Measurements from ENCODE around the gene B3GNT5.

Gene B3GNT5

GRCh38 chr3:183230826-183231225, 22.2 kb upstream of the B3GNT5 start:
- no peak for DNase-seq (ENCODE audit: low spot score)

DNA sequence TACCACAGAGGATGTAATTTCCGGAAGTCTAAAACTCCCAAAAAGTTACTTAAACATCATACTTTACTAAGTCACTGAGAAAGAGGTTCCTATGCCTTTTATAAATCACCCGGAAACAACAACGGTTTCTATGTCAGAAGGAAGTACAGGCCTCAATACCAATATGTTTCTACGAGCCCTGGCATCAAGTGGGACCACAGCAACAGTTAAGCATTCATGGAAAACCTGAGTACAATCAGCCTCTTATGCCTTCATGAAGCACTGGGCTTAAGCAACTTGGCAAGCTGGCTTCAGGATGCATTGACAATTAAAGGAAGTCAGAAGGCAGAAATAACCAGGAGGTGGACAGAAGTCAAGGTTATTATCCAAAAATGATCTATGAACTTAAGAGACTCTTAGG, 19.1 kb upstream of the B3GNT5 start:
- DNase-seq (ENCODE audit: low spot score), result no peak

DNA sequence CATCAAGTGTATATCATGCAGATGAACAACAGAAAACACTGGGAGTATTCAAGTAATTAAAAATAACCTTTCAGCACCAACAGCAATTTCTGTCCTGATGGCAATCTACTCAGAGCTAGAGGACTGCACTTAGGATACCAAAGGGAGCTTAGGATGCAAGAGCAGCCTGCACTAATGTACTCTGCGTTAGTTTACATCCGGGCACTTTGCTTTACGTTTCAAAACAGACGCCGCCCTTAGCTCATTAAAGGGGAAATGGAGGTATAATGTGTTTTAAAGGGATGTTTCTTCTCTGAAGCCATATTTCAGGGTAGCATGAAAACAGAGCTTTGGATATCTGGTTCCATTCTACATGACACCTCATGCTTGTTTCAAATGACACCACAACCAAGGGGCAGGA, 14.0 kb upstream of the B3GNT5 start:
- DNase-seq (ENCODE audit: low spot score), result no peak

GRCh38 chr3:183242431-183242830, 10.6 kb upstream of the B3GNT5 start:
- DNase-seq (ENCODE audit: low spot score), result no peak

GRCh38 chr3:183244219-183244618, 8.8 kb upstream of the B3GNT5 start:
- no peak for DNase-seq (ENCODE audit: low spot score)

- no peak for DNase-seq (ENCODE audit: low spot score)
These were observed 8.0 kb upstream of the B3GNT5 start for GRCh38 chr3:183244981-183245476.

DNA sequence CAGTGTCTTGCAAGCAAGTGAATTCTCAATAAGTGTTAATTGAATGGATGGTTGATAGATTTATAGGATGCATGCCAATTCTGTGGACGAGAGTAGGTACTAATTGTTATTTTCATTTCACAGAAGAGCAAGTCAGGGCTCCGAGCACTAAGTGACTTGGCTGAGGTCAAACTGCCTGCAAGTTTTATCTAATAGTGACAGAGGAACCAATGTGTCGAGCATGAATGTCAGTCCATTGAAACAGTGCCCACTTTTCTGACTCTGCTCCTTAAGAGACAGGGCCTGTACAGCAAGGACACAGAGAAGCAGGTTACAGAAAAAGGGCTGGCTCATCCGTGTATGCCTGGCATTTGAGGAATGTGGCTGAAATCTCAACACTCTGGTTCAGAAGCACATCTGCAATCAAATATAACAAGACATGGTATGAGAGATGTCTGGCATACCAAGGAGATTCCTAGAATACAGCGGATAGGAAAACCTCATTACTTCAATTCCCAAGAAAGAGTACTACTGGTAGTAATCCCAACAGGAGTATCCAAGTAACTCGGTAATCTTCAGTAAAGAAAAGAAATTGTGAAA, 6.0 kb upstream of the B3GNT5 start:
- no peak for DNase-seq (ENCODE audit: low spot score)

DNA sequence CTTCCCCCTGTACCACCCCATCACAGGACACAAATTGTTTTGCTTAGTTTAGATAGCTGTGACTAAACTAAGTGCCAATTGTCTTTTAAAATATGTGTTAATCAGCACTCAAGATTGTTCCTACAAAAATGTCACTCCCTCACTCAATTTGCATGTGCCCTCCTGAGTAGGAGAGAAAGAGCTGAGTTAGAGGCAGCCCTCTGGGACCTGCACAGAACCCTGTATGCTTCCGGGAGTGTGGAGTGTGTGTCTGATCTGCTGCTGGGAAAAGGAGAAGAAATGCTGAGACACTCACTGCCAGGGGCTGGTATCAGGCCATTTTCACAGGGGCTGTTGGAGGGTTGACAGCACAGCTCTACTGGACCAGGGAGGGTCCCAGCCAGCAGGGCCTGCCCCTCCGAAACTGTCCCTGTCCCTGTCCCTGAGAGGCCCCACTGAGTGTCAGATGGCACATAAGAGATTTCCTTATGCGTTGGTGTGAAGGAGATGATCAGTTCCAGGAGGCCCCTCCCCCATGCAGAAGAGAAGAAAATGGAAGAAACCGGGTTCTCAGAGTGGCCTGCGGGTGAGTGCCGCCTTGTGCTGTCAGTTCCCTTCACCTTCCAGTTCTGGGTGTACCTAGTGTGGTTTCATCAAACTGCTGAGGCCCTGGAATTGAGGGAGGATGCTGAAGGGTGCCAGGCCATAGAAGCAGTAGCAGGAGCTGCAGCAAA, 3.9 kb upstream of the B3GNT5 start:
- DNase-seq (ENCODE audit: low spot score), result no peak

DNA sequence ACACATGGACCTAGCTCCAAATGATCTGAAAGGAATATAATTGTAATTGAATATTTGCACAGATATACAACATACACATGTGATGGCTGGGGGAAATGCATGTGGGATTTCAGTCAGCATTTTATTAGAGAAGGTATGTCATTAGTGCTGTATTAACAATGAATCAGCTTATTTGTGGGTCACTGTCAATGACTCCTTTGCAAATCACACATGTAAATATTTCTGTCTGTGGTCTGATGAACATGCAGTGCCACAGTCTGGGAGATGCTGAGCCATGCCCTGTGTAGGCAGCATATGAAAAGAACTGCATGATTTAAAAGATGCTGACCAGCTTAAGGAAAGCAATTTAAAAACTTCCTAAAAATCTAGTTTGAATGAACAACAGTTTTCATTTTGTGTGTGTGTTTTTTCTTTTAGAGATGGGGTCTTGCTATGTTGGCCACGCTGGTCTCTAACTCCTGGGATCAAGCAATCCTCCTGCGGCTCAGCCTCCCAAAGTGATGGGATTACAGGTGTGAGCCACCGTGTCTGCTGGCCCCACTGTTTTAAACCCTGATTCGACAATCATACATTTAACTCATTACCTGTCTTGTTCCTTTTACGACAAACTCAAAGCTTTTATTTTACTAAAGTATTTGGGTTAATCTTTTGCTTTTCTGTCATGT, 803 bp upstream of the B3GNT5 start:
- DNase-seq (ENCODE audit: low spot score), result no peak

- no peak for DNase-seq (ENCODE audit: low spot score)
These were observed 754 bp downstream of the B3GNT5 start for GRCh38 chr3:183253528-183254486.

GRCh38 chr3:183254487-183255347, 1.7 kb downstream of the B3GNT5 start:
- DNase-seq (ENCODE audit: low spot score), result no peak

- DNase-seq (ENCODE audit: low spot score), result no peak
These were observed 2.3 kb downstream of the B3GNT5 start for GRCh38 chr3:183255348-183255730.

- no peak for DNase-seq (ENCODE audit: low spot score)
These were observed 6.0 kb downstream of the B3GNT5 start for GRCh38 chr3:183259087-183259486.

DNA sequence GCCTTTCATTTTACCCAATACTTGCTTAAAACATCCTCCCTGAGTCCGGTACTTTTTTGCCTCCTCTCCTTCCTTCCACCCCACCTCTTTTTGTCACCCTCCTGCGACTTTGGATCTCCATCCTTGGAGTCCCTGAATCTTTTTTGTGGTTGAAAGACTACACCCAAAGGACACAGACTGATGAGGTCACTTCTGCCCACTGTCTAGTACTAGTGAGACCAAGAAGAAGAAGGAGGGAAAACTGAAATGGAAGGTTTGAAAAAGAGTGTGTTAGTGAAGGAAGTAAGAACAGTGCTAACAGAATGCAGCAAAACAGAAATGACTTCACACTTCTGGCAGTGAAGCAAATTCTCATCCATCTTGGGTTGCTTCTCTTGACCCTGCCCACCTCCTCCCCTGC, 6.6 kb downstream of the B3GNT5 start:
- no peak for DNase-seq (ENCODE audit: low spot score)

DNA sequence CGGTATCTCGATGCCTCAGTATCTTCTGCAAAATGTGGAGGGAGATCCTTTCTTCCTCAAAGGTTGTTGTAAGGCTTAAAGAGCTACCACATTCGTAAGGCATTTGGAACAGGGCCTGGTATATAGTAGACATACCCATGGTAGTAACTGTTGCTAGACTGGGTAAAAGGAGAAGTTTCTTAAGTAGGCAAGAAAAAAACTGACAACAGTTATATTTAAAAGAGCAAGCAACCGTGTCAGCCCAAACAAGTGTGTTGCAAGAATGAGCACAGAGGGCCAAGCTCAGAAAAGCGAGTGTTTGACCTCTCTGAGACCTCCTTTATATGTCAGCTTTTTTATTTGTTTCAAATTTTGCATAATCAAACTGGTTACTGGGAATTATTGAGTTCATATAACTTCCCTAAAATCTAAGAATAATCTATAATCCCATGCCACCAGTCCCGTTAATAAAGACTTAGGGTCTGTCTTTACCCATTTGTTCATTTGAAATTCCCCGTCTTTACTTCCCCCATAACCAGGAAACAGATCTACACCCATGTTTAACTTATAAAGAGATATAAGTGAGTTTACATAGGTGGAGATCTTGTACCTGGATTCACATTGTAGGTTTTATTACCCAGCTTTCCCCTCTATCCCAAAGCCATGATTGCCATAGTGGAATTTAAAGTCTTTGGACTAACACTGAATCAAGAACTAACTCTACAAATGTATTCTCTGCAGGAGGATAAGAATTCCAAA, 7.3 kb downstream of the B3GNT5 start:
- no peak for DNase-seq (ENCODE audit: low spot score)

DNA sequence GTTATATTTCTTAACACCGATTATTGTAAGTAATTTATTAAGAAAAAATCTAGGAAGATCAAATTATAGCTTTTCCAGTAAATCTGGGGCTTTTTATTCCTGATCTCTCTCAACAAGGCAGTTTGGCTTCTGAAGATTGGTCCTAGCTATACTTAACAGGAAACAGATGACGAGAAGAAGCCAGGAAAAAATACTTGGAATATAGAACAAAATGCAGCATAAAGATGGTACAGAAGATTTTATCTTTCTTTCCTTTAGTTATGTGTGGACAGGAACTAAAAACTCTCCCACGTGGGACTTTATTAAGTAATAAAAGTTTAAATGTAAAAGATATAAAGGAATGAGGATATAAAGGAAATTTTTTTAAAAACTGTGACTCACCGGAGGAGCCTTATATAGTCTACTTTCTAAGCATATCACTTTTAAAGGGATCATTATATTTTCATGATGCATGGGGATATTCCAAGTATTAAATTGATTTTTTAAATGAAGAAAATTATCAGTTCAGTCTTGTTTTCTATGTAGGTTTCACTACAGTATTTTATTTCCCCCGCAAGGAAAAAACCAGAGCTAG, 8.2 kb downstream of the B3GNT5 start:
- DNase-seq (ENCODE audit: low spot score), result no peak

DNA sequence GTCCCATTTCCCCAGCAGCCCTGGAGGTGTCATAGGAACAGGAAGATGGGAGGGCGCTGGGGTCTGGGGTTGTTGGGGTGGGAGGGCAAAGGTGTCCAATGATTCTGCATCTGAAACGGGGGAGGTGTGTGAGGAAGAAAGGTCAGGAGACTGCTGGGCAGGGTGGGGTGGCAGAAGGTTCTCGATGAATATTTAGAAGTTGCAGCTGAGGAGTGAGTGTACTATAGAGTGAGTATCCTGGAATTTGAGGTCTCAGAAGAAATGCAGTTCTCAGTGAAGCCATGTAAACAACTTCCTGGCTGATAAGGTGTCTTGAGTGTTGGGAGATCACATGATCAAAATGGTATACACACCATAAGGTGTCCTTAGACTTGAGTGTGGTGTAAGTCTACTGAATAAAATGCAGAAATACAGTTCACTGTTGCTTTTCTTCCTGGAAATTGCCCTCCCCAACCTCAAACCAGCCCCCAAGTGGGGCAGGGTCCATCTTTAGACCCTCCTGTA, 9.9 kb downstream of the B3GNT5 start:
- DNase-seq (ENCODE audit: low spot score), result no peak

- no peak for DNase-seq (ENCODE audit: low spot score)
These were observed 11.2 kb downstream of the B3GNT5 start for GRCh38 chr3:183264268-183264667.

DNA sequence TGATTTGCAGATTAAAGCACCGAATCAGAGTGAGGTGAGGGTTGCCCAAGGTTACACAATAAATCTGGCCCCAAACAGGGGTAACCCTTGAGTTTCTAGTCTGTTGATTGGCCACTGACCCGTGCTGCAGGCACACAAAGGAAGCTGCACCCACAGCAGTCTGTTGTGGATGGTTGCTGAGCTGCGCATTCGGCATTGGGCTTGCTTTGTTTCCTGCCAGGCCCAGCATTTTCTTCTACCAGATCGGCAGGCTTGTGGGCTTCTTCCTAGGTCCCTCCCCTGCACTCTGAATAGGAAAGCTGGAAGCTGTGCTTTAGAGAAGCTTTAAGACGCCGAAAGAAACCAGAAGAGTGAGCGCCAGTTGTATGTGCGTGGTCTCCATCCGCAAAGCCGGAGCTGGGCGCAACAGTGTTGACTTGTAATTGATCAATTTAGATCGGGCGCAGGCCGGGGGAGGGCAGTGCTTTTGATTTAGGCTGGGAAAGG, 12.1 kb downstream of the B3GNT5 start:
- no peak for DNase-seq (ENCODE audit: low spot score)

Measured in cerebellar cortex (tissue), 1 donor.